MM.1S (cell line): ENCODE measurements around the gene KCNH1.

ENCODE experiments used
- EZH2 ChIP-seq: fragments of 300-600 bp; sonication (generic); optimal IDR thresholded peaks from 2 replicates; pipeline ENCODE3; 2017; ENCODE audit warnings: low read depth, mild to moderate bottlenecking, antibody characterized with exemption, low read length, mixed read lengths
- EZH2phosphoT487 ChIP-seq: fragments of 300-600 bp; sonication (generic); IDR thresholded peaks from 2 replicates; pipeline ENCODE4 v1.6.1; 2018; ENCODE audit warnings: antibody characterized with exemption, low read length
- TF ChIP-seq, protein P1 (sequence below): fragments of 300-600 bp; sonication (generic); IDR thresholded peaks from 2 replicates; pipeline ENCODE4 v1.5.1; 2016; ENCODE audit warnings: antibody characterized with exemption, low read length, mixed read lengths

DNA sequence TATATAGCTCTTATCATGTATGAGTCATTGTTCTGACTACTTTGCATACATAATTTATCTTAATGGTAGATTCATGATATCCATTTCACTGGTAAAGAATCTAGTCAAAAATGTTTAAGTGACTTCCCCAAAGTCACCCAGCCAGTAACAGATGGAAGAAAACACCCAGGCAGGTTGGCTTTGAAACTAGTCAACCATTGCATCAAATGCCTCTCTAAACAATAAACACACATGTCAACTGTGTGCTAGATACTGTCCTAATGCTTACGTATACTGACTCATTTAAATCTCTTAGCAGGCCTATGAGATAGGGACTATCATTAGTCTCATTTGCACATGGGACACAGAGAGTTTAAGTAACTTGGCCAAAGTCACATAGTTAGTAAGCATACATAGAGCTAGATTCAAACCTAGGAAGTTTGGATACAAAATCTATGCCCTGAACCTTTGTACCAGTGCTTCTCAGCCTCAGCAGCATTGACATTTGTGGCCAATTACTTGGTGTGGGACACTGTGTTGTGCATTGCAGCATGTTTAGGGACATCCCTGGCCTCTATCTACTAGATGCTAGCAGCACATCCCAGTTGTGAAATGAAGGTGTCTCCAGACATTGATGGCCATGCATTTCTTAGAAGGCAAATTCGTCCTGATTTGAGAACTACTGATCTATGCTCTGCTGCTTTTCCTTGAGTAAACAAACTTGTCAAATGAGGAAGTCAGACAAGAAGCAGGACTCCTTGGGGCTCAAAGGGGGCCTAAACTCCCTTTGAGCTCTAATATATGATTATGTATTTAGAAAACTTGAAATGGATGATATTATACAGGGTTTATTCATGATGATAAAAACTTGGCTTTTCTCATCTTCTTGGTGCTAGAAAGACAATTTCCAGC, 316.3 kb downstream of the KCNH1 start:
- TF ChIP-seq, protein P1, sequence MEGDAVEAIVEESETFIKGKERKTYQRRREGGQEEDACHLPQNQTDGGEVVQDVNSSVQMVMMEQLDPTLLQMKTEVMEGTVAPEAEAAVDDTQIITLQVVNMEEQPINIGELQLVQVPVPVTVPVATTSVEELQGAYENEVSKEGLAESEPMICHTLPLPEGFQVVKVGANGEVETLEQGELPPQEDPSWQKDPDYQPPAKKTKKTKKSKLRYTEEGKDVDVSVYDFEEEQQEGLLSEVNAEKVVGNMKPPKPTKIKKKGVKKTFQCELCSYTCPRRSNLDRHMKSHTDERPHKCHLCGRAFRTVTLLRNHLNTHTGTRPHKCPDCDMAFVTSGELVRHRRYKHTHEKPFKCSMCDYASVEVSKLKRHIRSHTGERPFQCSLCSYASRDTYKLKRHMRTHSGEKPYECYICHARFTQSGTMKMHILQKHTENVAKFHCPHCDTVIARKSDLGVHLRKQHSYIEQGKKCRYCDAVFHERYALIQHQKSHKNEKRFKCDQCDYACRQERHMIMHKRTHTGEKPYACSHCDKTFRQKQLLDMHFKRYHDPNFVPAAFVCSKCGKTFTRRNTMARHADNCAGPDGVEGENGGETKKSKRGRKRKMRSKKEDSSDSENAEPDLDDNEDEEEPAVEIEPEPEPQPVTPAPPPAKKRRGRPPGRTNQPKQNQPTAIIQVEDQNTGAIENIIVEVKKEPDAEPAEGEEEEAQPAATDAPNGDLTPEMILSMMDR: no peak
- TF ChIP-seq EZH2: no peak
- no peak for TF ChIP-seq EZH2phosphoT487
